NCI-H187 treated with DMSO at 0.1 percent for 48 hours (cell line): ENCODE data around the gene PARVA.

ENCODE experiments used
- DNase-seq: peaks from one replicate; lab custom pipeline; 2025; lab: John Stamatoyannopoulos, UW

The PARVA gene

DNA sequence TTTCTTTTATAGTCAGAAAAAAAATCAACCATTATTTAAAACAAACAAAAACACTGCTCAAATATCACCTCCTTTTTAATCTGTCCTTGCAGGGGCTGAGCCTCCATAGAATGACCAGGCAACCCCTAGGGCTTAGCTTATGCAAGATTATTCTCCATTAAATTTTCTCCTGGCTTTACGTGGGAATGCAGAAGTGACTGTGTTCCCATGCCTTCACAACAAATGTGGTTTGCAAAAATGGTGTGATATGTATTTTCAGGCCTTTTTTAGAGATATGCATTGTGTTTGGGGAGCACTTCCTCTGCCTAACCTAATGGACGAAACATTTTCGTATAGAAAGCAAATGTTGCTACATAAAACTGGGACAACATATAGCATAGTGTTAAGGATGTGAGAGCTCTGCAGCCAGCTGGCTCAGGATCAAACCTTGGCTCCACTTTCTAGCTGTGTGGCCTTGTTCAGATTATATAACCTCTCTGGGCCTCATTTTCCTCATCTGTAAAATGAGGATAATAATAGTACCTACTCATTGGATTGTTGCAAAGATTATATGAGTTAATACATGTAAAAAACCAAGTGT is 82.6 kb downstream of the PARVA start:
- DNase-seq = no peak

DNA sequence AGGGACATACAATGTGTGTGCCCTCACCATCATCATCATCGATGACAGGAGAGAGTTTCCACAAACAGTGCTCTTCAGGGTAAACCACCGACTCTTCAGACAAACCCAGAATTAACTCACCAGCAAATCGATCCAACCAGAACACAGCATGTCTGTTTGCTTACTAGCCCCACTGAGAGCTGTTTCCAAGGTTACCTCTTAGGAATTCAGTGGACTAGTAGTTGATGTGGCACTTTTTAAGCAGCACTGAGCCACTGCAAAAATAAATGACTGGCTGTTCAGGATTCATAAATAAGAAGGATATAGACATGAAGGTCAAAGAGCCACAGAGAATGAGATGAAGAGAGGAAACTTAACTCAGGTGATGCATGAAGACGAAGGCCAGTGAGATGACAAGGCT is 83.1 kb downstream of the PARVA start:
- DNase-seq = peak; percentile 54

DNA sequence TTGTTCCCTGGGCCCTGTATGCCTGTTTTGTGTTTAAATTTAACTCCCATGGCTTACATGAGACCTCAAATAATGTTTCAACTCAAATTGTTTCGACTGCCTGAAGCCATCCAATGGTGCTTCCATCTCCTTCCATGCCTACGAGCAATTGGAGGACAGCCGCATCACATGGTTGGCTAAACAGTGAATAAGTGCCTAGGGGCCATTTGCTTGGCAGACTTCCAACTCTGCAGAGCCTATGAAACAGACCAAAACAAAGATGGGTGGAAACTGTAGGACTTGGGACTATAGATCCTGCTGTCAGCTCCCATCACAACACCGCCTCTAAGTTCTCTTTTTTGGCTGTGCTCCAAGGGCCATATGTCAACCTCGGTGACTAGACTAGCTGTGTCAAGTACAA is 84.1 kb downstream of the PARVA start:
- DNase-seq = no peak

DNA sequence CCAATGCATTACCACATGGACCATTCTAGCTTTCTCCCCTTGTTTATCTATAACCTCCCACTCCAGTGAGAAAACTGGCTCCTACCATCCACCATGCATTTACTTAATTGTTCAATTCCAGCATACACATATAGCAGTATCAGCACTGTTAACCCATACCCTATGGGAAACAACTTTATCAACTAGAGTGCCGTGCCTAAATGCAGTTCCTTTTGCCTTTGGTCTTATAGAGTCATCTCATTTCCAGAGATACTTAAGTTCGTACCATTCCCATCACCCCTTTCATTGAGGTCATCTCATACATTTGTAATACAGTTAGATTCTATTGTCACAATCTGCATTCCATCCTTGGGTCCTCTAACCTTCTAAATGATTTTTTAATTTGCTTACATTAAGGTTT is 86.9 kb downstream of the PARVA start:
- no peak for DNase-seq

DNA sequence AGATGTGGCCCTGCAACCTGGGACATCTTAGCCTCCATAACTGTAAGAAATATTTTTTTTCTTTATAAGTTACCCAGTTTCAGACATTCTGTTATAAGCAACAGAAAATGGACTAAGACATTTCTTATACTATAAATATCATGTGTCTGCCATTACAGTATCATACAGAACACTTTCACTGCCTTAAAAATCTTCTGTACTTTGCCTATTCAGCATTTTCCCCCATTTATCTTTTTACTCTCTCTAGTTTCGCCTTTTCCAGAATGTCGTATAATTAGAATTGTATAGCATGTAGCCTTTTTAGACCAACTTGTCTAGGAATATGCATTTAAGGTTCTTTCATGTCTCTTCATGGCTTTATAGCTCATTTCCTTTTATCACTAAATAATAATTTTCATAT is 88.0 kb downstream of the PARVA start:
- DNase-seq = no peak

DNA sequence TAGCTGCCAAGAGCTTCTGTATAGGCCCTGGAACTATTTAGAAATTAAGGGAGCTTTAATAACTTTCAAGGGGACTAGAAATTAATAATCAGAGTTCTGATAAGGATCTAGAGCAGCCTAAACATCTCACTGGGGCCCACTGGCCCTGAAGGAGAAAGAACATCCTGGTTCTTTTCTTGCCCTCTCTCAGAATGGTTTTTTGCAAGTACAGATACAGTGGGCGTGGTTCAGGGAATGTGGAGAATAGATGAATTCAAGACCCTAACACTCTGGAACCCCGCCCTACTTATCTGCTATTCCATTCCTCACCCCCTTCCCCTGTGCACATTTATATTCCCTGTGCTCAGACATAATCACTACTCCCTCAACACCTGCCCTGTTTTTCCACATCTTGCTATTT is 90.2 kb downstream of the PARVA start:
- no peak for DNase-seq

DNA sequence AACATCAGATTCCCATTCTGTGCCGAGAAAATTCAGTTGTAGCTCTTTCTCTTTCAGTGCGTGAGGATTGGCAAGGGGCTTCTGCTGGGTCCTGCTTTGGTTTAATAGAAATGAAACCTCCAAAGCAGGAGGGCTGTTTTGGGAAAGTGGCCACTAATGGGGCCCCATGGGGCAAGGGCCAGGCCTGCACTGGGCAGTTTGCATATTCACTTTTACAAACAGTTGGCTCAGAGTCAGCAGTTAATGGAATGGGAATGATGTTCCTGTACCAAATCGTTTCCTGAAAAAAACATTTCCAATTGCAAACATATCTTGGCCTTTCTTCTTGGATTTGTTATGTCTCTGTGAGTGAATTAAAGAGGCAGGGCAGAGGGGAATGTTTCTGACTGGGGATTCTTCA is 92.1 kb downstream of the PARVA start:
- no peak for DNase-seq

DNA sequence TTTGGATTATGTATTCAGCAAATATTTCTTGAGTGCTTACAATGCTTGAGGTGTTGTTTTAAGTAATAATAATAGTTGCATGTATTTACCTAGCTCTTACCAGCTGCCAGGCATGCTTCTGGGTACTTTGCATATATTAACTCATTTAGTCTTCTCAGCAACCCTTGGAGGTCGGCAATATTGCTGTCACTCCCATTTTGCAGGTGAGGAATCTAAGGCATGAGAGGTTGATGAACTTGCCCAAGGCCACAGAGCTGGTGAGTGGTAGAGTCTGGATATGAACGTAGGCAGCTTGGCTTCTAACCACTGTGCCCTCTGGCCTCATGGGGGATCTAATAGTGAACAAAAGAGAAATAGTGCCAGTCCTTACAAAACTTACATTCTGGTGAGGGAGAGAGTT is 92.9 kb downstream of the PARVA start:
- no peak for DNase-seq

DNA sequence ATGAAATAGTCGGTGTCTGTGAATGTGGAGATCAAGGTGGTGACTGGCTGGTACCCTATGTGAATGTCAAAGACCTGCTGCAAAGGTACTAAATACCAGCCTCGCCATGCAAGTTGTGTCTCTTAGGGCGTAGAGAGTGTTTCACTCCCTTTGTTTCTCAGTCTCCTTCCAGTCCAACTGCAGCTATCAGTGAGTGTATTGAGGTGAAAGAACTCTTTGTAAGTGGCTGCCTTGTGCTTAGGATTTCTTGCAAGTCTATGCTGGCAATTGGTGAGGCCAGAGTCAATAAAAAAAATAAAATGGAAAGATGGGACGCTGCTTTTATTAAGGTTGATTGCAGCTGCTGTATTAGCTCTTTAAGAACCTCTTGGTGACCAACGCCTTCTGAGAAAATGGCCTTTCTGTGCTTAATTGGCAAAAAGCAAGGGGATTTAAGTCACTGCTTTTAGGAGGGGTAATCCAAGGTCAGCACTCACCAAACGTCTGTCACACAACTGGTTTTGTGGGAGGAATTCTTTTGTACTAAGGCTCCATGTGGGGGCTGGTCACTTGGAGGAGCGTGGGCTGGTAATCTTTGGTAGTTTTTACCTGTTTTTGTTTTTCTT is 95.1 kb downstream of the PARVA start:
- no peak for DNase-seq

DNA sequence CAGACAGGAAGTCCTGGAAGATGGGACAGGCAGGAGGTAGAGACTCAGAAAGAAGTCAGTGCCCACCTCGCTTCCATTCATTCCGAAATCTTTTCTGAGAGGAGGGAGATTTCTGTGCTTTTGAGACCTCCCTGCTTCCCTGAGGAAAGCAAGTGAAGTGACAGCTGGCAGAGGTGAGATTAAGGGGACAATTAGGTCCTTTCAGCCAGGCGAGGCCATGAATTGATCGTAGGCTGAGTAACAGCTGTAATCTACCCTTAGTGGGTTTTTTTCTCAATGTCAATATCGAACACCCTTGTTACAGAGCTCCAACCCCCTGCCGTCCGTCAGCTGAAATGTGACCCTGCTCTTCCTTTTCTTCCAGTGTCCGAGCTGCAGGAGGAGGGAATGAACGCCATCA is 96.0 kb downstream of the PARVA start:
- no peak for DNase-seq

DNA sequence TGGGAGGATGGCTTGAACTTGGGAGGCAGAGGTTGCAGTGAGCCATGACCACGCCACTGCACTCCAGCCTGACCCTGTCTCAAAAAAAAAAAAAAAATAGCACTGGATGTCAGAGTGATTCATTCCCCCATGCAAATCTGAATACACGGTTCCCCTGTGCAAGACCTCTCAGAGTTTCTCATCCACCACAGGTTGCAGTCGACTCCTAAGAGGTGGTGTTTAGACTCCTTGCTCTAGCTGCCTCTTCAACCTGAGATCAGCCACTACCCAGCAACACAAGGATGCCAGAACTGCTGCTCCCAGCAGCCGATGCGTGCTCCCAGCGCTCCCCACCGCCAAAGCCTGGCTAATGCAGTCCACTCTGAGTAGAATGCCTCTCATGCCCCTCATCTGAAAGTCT is 97.5 kb downstream of the PARVA start:
- DNase-seq = no peak

DNA sequence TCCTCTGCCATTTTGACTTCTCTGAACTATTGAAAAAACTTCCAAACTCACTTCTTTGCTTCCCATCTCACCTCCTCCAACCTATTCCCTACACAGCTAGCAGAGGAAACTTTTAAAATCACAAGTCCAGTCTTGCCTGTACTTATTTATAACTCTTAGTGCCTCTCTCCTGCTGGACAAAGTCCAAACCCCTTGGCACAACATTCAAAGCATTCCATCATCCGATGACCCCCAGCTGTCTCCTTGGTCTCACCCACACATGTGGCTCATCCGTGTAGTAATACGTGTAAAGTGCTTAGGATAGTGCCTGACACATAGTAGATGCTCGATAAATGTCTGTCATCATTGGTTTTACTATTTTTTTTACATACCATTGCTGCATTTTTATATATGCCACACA is 101.4 kb downstream of the PARVA start:
- no peak for DNase-seq

DNA sequence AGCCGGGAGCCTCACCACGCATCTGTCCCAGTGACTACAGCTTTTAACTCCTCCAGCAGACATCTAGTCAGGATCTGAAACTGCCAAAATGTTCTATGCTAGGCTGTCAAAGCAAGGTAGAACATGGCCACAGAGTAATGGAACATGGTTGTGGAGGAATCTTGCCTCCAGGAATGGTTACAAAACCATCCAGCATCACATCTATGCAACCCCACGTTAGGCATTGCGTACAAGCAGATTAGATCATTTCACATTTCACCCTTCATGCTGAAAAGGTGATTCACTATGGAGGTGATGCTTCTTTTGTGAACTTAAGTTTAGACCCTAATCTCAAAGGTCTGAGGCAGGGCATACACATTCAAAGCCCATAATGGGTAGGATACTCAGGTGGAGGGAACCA is 103.0 kb downstream of the PARVA start:
- DNase-seq = no peak

DNA sequence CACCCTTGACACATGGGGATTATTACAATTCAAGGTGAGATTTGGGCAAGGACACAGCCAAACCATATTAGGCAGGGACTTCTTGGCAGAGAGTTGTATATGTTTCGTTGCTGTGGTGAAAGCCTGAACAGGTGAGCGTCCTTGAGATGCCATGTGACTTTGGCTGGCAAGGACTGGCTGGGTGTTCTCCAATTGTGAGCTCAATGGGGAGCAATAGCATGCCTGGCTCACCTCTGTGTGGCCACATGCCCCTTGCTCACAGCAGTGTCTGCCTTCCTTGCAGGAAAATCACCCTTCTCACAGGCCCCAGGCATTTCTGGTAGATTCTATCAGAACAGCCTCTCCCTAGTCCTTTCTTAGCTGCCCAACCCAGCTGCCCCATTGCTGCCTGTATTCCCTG is 105.5 kb downstream of the PARVA start:
- DNase-seq = no peak

DNA sequence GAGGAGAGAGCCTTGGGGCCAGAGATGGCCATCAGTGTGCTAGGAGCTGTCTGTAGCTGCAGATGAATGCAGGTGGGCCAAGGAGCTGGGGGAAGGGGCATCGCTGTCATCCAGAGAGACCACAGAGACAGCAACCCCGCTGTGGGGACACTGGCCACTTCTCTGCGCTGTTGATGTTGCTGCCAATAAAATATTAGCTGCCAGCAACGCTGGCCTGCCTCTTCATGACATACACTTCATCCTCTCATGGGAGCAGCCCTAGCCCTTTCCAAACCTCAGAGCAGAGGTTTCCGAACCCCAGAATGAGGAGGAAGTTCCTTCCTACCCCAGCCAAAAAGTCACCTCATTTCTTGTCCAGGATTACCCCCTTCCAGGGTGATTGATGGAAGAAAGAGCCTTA is 106.2 kb downstream of the PARVA start:
- no peak for DNase-seq

DNA sequence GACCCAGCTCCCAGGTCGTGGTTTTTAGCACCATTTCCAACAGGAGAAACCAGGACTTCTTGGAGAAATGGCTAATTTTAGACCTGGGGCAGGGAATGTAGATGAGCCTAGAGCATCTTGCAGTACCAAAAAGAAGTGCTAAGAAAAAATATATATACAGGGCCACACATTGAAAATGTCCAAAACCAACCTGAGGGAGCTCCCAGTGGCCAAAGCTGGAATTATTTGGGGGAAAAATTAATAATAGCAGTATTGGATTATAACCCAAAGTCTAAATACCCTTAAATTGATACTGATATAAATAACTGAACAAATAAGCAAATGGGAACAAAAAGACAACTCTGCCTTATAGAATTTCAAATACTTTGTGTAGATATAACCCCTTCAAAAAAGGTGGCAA is 108.0 kb downstream of the PARVA start:
- no peak for DNase-seq

DNA sequence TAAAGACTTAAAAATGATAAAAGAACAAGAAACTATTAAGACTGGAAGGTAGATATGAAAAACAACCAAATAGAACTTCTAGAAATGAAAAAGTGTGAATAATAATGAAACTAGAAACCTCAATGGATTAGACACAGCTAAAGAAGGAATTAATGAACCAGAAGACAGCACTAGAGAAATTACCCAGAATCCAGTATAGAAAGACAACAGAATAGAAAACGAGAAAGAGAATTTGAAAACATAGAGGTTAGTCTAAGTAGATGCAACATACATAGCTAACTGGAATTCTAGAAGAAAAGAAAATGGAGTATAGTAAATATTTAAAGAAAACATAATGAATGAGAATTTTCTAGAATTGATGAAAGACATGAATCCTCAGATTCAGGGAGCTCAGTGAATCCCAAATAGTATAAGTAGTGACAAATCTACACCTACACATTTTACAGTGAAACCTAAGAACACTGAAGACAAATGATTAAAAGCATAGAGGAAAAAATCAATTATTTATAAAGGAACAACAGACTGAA is 111.9 kb downstream of the PARVA start:
- no peak for DNase-seq

DNA sequence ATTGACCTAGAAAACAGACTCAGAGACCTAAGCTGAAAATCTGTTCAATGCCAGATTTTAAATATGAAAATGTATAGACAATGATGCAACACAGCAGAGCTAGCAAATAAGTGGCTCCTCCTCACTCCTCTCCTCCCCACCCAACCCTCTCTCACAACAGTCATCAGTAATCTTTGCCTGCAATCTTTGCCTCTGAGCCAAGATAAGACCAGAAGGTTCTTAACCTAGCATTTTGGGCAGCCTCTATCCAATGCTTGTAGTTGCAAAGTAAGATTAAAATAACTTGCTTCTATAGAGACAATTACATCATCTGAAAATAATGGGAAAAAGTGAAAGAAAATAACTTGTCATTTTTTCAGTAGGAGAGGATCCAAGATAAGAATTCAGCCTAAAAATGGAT is 117.3 kb downstream of the PARVA start:
- no peak for DNase-seq

DNA sequence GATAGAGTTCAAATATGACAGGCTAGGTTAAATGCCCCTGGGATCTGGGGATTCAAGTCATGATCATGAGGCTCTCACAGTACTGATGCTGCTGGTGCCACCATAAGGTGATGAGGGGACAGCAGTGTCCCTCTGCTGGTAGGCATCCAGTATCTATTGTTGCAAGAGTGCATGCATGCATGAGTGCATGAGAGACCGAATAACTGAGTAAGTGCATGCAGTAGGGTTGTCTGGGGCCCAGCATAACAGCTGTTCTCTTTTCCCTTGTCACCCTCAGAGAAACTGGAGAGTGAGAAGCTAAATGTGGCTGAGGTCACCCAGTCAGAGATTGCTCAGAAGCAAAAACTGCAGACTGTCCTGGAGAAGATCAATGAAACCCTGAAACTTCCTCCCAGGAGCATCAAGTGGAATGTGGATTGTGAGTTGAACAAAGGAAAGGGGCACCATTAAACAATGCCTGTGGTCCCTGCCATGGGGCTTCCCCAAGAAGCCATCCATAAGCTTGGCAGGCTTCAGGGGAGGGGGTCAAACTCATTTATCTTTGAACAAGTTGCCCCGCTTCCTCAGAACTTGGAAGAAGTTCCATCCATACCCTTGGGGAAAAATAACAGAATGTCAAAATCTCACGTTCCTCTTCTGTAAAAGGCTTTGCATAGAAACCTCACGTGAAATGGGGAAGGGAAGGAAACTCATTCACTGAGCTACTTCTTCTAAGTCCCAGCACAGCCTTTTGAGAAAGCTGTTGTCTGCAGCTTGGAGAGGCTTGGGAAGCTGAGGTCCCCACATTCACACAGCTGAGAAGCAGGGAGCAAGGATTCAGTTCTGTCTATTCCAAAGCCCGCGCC is 119.0 kb downstream of the PARVA start:
- DNase-seq = no peak

DNA sequence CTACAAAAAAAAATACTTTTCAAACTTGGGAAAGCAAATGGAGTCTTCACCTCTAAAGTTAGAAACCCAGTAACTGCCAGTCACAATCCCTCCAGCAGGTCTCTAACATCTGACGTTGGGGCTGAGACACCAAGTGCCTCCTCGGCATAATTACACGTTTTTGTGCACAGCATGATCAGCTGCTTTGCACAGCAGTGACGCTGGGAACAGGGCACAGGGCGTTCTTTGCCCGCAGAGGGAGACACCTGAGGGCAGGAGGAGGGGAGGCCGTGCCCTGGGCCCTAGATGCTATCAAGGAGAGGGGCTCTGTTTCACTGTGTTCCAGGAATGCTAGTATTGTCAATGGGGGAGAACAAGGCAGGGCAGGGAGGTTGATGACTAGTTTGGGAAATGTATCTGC is 120.1 kb downstream of the PARVA start:
- DNase-seq = no peak

DNA sequence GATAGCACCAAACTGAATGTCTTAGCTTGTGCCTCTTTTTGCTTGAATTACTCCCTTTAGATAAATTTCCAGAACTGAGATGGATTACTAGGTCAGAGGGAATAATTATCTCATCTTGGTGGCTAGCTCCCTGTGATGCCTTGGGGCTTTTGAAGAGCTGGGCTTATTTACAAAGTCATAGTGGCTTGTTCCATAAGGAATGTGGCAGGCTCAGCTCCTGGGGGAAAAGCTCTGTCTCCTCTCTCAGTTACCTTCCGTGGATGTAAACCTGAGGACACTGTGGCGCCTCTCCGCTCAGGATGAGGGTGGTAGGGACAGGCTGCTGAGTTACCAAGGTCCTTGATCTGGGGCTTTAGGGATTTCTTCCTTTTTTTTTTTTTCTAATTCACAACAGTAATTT is 121.7 kb downstream of the PARVA start:
- DNase-seq = no peak

DNA sequence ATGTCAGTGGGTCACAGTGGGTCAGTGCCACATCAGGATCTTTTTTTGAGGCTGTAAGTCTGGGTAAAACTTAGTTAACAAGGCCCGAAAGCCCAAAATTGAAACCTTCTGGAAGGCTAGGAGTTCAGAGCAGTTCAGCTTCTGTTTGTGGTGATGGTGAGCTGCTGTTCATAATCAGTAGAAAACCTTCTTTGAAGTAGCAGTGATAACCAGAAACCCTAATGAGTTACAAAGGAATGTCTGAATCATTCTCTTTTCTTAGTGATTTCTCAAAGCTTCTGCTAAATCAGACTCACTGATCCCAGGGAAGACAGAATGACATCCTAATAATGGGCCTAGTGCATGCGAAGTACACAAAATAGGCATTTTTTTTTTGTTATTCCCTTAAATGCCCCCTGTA is 124.7 kb downstream of the PARVA start:
- DNase-seq = no peak

DNA sequence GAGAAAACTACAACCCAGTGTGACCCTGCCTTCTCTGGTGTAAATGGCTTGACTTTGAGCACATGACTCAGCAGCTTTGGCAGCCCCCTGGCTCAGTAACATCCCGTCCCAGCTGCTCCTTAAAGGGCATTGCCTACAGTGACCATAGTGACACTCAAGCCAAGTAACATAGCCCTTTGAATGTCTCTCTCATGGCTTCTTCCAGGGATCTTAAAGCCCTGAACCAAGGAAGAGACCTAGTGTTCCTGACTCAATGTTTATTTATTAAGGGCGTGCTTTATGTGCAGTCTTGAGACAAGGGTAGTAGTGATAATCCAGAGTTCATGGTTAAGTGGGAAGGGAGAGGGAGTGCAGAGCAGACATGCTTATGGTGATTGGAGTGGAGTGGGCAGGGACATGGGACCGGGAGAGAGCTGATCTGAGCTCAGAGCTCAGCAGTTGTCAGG is 125.7 kb downstream of the PARVA start:
- no peak for DNase-seq
